ENCODE data around the gene AMIGO2. TPM values are rescaled to one million over a fixed set of nuclear protein-coding genes. Genes with fewer than 3 reads are reported as not detected.

Gene AMIGO2
- total and polyA plus RNA-seq, 2 donors (not counting 1 experiment from before 2014, with no cell fraction given), result 6.9 to 12.4 TPM

- Histone ChIP-seq H3K4me1 (ENCODE audit: control insufficient read depth, extremely low read depth, insufficient read depth, low read length) (peaks cover 17% of the 10 kb centered on the region), H3K9me3 (ENCODE audit: control insufficient read depth, insufficient read depth, low read depth, low read length) (no peaks in the 10 kb centered on the region), H2AFZ (ENCODE audit: low read length) (no peak overlapping the region), H3K9ac (ENCODE audit: insufficient read depth, low read length) (no peak overlapping the region), H3K27me3 (ENCODE audit: control insufficient read depth, insufficient read depth, low read length) (no peaks in the 10 kb centered on the region), H3K79me2 (ENCODE audit: control insufficient read depth, insufficient read depth, low read length) (no peaks in the 10 kb centered on the region), H3K4me3 (replicated peaks in 1 of 4; ENCODE audit: control extremely low read depth in 1 of 4, insufficient read depth in 1 of 4, low read depth in 3 of 4, low read length in 4 of 4) (no peak overlapping the region), H3K4me2 (ENCODE audit: extremely low read depth, insufficient read depth, low read length) (no peak overlapping the region), H4K20me1 (ENCODE audit: control insufficient read depth, extremely low read depth, insufficient read depth, low read length) (no peaks in the 10 kb centered on the region), H3K27ac (ENCODE audit: insufficient read depth, low read length) (no peak overlapping the region), H3K36me3 (ENCODE audit: control insufficient read depth, insufficient read depth, low read length) (no peaks in the 10 kb centered on the region)
- peak in 1 of 2 donors; percentile 88 for DNase-seq (ENCODE audit: low read depth in 2 of 2)
- TF ChIP-seq CTCF (conservative IDR thresholded peaks at IDR 0.05 in 1 of 2, IDR thresholded peaks at IDR 0.05 in 1 of 2; ENCODE audit: low read depth in 1 of 2, low read length in 2 of 2), result no peak
Measured at GRCh38 chr12:47088021-47088944, 8.5 kb upstream of the AMIGO2 start.

- no peaks in the 10 kb centered on the region for H3K36me3 ChIP-seq (ENCODE audit: control insufficient read depth, insufficient read depth, low read length)
- no peak overlapping the region for H3K9ac ChIP-seq (ENCODE audit: insufficient read depth, low read length)
- TF ChIP-seq CTCF (conservative IDR thresholded peaks at IDR 0.05 in 1 of 2, IDR thresholded peaks at IDR 0.05 in 1 of 2; ENCODE audit: low read depth in 1 of 2, low read length in 2 of 2) (no peak), EZH2 (IDR thresholded peaks at IDR 0.05; ENCODE audit: low read length, missing control alignments) (no peak)
- H3K4me1 ChIP-seq (ENCODE audit: control insufficient read depth, extremely low read depth, insufficient read depth, low read length), result peaks cover 22% of the 10 kb centered on the region
- no peak overlapping the region for H2AFZ ChIP-seq (ENCODE audit: low read length)
- no peak overlapping the region for H3K27ac ChIP-seq (ENCODE audit: insufficient read depth, low read length)
- no peaks in the 10 kb centered on the region for H3K79me2 ChIP-seq (ENCODE audit: control insufficient read depth, insufficient read depth, low read length)
- peak overlapping the region; percentile 13 for H3K4me2 ChIP-seq (ENCODE audit: extremely low read depth, insufficient read depth, low read length)
- peak in 1 of 2 donors; percentile 73 for DNase-seq (ENCODE audit: low read depth in 2 of 2)
- no peaks in the 10 kb centered on the region for H4K20me1 ChIP-seq (ENCODE audit: control insufficient read depth, extremely low read depth, insufficient read depth, low read length)
- H3K9me3 ChIP-seq (ENCODE audit: control insufficient read depth, insufficient read depth, low read depth, low read length), result no peaks in the 10 kb centered on the region
- no peaks in the 10 kb centered on the region for H3K27me3 ChIP-seq (ENCODE audit: control insufficient read depth, insufficient read depth, low read length)
- no peak overlapping the region for H3K4me3 ChIP-seq (replicated peaks in 1 of 4; ENCODE audit: control extremely low read depth in 1 of 4, insufficient read depth in 1 of 4, low read depth in 3 of 4, low read length in 4 of 4)
Measured at GRCh38 chr12:47087088-47087688, 7.4 kb upstream of the AMIGO2 start.

- H3K4me3 ChIP-seq (replicated peaks in 1 of 4; ENCODE audit: control extremely low read depth in 1 of 4, insufficient read depth in 1 of 4, low read depth in 3 of 4, low read length in 4 of 4), result no peak overlapping the region
- no peaks in the 10 kb centered on the region for H3K27me3 ChIP-seq (ENCODE audit: control insufficient read depth, insufficient read depth, low read length)
- TF ChIP-seq EZH2 (IDR thresholded peaks at IDR 0.05; ENCODE audit: low read length, missing control alignments), result no peak
- no peak for TF ChIP-seq CTCF (conservative IDR thresholded peaks at IDR 0.05 in 1 of 2, IDR thresholded peaks at IDR 0.05 in 1 of 2; ENCODE audit: low read depth in 1 of 2, low read length in 2 of 2)
- H3K9ac ChIP-seq (ENCODE audit: insufficient read depth, low read length), result no peak overlapping the region
- peaks cover 22% of the 10 kb centered on the region for H3K4me1 ChIP-seq (ENCODE audit: control insufficient read depth, extremely low read depth, insufficient read depth, low read length)
- H3K9me3 ChIP-seq (ENCODE audit: control insufficient read depth, insufficient read depth, low read depth, low read length), result no peaks in the 10 kb centered on the region
- H2AFZ ChIP-seq (ENCODE audit: low read length), result no peak overlapping the region
- H3K27ac ChIP-seq (ENCODE audit: insufficient read depth, low read length), result no peak overlapping the region
- no peaks in the 10 kb centered on the region for H3K36me3 ChIP-seq (ENCODE audit: control insufficient read depth, insufficient read depth, low read length)
- H3K79me2 ChIP-seq (ENCODE audit: control insufficient read depth, insufficient read depth, low read length), result no peaks in the 10 kb centered on the region
- H3K4me2 ChIP-seq (ENCODE audit: extremely low read depth, insufficient read depth, low read length), result no peak overlapping the region
- DNase-seq (ENCODE audit: low read depth in 2 of 2), result peak; percentile 39 to 86
- H4K20me1 ChIP-seq (ENCODE audit: control insufficient read depth, extremely low read depth, insufficient read depth, low read length), result no peaks in the 10 kb centered on the region
Measured at GRCh38 chr12:47085815-47086252, 6.1 kb upstream of the AMIGO2 start.

All from fibroblast of lung (primary cell).